Measurements from ENCODE around the gene C1QTNF9B. TPM values are rescaled to one million over a fixed set of nuclear protein-coding genes. Genes with fewer than 3 reads are reported as not detected.
A peak's percentile ranks its signal among the peaks of the same experiment; 100 is the strongest.
"Not testable (repeated sequence)": the region's sequence is repeated elsewhere in the genome, so short reads cannot be mapped to it uniquely, and the experiment has no call there.

The C1QTNF9B gene
- total RNA-seq, 1 donor from 2014 or later = not detected

DNA sequence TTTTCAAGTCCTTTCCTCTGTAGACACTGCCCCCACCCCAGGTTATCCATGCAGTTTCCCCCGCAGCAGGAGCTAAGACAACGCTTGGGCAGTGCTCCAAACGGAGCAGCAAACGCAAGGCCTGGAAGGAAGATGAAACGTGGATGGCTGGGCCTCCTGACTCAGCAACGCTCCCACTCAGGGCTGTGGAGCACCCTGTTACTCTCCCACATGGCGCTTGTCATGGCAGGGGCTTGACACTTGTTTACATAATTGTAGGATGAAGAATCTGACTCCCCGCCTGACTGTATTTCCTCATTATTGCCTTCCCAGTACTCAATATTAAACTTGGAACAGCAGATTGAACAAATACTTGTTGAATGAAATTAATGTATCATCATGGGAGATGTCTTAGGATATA lies 799 bp upstream of the C1QTNF9B start:
- Mint-ChIP-seq H3K27me3 (ENCODE audit: unreplicated experiment) (no peaks in the 10 kb centered on the region), H3K4me3 (ENCODE audit: unreplicated experiment) (no peak overlapping the region), H3K27ac (ENCODE audit: unreplicated experiment) (no peak overlapping the region), H3K9me3 (ENCODE audit: unreplicated experiment) (no peaks in the 10 kb centered on the region), H3K4me1 (ENCODE audit: unreplicated experiment) (peaks cover 14% of the 10 kb centered on the region), H3K36me3 (ENCODE audit: unreplicated experiment) (no peaks in the 10 kb centered on the region)
- DNase-seq (ENCODE audit: extremely low spot score, unreplicated experiment) = no peak
- TF ChIP-seq, protein P1, sequence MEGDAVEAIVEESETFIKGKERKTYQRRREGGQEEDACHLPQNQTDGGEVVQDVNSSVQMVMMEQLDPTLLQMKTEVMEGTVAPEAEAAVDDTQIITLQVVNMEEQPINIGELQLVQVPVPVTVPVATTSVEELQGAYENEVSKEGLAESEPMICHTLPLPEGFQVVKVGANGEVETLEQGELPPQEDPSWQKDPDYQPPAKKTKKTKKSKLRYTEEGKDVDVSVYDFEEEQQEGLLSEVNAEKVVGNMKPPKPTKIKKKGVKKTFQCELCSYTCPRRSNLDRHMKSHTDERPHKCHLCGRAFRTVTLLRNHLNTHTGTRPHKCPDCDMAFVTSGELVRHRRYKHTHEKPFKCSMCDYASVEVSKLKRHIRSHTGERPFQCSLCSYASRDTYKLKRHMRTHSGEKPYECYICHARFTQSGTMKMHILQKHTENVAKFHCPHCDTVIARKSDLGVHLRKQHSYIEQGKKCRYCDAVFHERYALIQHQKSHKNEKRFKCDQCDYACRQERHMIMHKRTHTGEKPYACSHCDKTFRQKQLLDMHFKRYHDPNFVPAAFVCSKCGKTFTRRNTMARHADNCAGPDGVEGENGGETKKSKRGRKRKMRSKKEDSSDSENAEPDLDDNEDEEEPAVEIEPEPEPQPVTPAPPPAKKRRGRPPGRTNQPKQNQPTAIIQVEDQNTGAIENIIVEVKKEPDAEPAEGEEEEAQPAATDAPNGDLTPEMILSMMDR (IDR thresholded peaks at IDR 0.05) = no peak

DNA sequence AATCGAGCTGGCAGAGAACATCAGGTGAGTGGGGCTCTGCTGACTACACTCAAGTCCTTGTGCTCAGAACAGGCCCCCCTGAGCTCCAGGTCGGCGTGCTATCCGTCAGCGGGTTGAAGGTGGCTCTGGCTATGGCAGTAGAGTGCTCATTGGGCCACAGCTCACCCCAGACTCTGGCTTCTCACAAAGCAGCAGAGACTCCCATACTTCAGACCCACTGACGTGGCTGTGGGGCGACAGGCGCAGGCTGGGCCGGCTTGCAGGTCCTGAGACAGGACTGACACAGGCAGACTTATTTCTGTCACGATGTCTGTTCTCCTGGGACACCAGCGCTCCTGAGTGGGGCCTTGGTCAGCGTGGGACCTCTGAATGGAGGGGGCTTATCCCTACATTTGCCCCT lies 2.6 kb downstream of the C1QTNF9B start:
- not testable (repeated sequence) for H3K36me3 Mint-ChIP-seq (ENCODE audit: unreplicated experiment); H3K4me3 Mint-ChIP-seq (ENCODE audit: unreplicated experiment)

DNA sequence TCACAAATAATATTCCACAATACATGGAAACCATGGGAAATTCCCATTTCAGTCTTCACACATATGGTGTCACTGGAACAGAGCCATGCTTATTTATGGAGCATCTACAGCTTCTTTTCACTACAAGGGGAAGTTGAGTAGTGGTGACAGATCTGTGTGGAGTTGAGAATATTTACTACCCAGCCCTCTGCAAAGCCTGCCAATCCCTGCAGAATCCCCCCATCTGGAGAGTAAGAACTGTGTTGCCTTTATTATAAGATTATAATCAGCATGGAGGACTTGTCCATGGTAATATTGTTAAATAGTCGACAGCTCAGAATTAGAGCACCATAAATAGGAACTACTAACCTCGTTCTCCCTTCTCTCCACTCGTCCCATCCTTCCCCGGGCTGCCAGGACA lies 3.5 kb downstream of the C1QTNF9B start:
- H3K4me1 Mint-ChIP-seq (ENCODE audit: unreplicated experiment); H3K27ac Mint-ChIP-seq (ENCODE audit: unreplicated experiment); H3K36me3 Mint-ChIP-seq (ENCODE audit: unreplicated experiment); DNase-seq (ENCODE audit: extremely low spot score, unreplicated experiment); H3K27me3 Mint-ChIP-seq (ENCODE audit: unreplicated experiment); H3K4me3 Mint-ChIP-seq (ENCODE audit: unreplicated experiment); H3K9me3 Mint-ChIP-seq (ENCODE audit: unreplicated experiment): not testable (repeated sequence)

More for the DNA sequence above, 2.6 kb downstream of the C1QTNF9B start:
- DNase-seq (ENCODE audit: extremely low spot score, unreplicated experiment); H3K9me3 Mint-ChIP-seq (ENCODE audit: unreplicated experiment); H3K27me3 Mint-ChIP-seq (ENCODE audit: unreplicated experiment); H3K4me1 Mint-ChIP-seq (ENCODE audit: unreplicated experiment); H3K27ac Mint-ChIP-seq (ENCODE audit: unreplicated experiment): not testable (repeated sequence)

DNA sequence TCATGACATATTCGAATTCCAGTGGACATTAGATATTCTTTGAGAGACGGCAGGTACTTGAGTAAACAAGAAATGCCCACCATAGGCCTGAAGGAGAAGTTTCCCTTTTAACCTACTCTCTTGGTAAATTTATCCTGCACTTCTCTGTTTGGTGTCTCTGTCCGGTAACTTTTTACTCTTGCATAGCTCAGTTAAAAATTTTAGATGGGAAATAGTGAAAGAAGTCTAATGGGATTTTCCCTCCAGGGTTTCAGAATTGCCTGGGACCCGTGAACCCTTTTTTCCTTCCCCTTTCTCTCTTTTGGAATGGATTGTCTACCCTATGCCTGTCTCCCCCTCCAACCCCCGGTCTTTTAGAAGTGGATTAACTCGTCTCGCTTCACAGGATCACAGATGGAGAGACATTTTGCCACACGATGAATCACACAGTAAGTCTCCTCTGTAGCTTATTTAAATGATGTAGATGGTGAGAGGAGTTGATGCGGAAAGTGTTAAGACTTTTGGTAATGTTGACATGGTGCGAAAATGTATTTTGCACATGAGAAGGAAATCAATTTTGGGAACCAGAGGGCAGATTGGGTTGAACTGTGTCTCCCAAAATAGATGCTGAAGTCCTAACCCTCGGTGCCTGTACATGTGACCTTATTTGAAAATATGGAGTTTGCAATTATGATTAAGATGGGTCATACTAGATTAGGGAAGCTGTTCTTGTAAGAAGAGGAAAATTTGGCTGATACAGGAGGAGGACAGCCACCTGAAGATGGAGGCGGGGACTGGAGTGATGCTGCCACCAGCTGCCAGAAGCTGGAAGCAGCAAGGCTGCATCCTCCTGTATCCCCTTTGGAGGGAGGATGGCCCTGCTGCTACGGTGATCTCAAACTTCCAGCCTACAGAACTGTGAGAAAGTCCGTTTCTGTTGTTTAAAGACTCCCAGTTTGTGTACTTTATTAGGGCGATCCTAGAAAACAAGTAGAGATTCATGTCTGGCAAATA lies 7.4 kb downstream of the C1QTNF9B start:
- DNase-seq (ENCODE audit: extremely low spot score, unreplicated experiment) = no peak
- peaks cover 19% of the 10 kb centered on the region for H3K4me1 Mint-ChIP-seq (ENCODE audit: unreplicated experiment)
- H3K9me3 Mint-ChIP-seq (ENCODE audit: unreplicated experiment) = no peaks in the 10 kb centered on the region
- H3K36me3 Mint-ChIP-seq (ENCODE audit: unreplicated experiment) = peaks cover 2% of the 10 kb centered on the region
- peak overlapping the region; percentile 77 for H3K27ac Mint-ChIP-seq (ENCODE audit: unreplicated experiment)
- peak overlapping the region; percentile 82 for H3K4me3 Mint-ChIP-seq (ENCODE audit: unreplicated experiment)
- no peaks in the 10 kb centered on the region for H3K27me3 Mint-ChIP-seq (ENCODE audit: unreplicated experiment)
- TF ChIP-seq, protein P1 (IDR thresholded peaks at IDR 0.05) = peak; percentile 23

GRCh38 chr13:23888658-23889614 lies 8.4 kb downstream of the C1QTNF9B start, which contains the start of gene MIPEP:
TSS of gene MIPEP (minus strand) at chr13:23889400. CDS start at chr13:23889320, 80 bp downstream.
- peak within 1 kb of the TSS; percentile 82 for H3K4me3 Mint-ChIP-seq (ENCODE audit: unreplicated experiment)
- H3K4me1 Mint-ChIP-seq (ENCODE audit: unreplicated experiment) = peaks cover 19% of the 10 kb centered on the region
- TF ChIP-seq, protein P1 (IDR thresholded peaks at IDR 0.05) = peak; percentile 80
- no peaks in the 10 kb centered on the region for H3K27me3 Mint-ChIP-seq (ENCODE audit: unreplicated experiment)
- DNase-seq (ENCODE audit: extremely low spot score, unreplicated experiment) = peak; percentile 97
- H3K36me3 Mint-ChIP-seq (ENCODE audit: unreplicated experiment) = peaks cover 5% of the 10 kb centered on the region
- peak within 1 kb of the TSS; percentile 77 for H3K27ac Mint-ChIP-seq (ENCODE audit: unreplicated experiment)
- no peaks in the 10 kb centered on the region for H3K9me3 Mint-ChIP-seq (ENCODE audit: unreplicated experiment)

GRCh38 chr13:23884361-23884760 lies 12.9 kb downstream of the C1QTNF9B start:
- not testable (repeated sequence) for H3K9me3 Mint-ChIP-seq (ENCODE audit: unreplicated experiment); H3K27me3 Mint-ChIP-seq (ENCODE audit: unreplicated experiment); H3K27ac Mint-ChIP-seq (ENCODE audit: unreplicated experiment); DNase-seq (ENCODE audit: extremely low spot score, unreplicated experiment); H3K36me3 Mint-ChIP-seq (ENCODE audit: unreplicated experiment); H3K4me3 Mint-ChIP-seq (ENCODE audit: unreplicated experiment)
- peaks cover 14% of the 10 kb centered on the region for H3K4me1 Mint-ChIP-seq (ENCODE audit: unreplicated experiment)

All from osteocyte (in vitro differentiated cells).